ENCODE data around the gene SCGB1D1.

The SCGB1D1 gene

DNA sequence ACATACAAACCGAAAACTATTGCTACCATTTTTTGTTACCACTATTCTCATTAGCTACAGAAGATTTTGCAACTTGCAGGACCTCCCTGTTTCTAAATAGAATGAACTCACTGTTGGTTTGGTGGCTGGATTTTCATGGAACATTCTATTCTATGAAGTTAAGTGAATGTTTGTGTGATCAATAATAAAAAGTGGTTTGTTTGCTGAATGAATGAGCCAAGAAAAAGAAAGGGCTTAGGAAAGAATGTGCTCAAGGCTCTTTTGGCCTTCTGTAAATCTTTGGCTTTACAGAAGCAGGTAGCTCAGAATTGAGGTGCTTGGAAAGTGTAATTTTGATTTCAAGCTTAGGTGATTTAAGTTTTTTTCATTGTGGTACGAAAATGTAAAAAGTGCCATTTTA, 46.2 kb downstream of the SCGB1D1 start:
- DNase-seq = no peak

DNA sequence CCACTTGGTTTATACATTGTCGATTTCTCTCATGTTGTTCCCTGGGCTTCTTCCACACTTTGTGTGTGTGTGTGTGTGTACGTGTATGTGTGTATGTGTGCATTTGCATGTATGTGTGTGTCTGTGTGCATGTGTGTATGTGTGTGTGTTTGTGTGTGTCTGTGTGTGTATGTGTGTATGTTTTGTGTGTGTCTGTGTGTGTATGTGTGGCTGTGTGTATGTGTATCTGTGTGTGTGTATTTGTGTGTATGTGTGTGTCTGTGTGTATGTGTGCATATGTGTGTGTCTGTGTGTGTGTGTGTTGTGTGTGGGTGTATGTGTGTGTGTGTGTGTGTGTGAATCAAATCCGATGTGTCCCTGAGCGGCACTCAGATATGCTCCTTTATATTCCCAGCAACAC, 47.5 kb downstream of the SCGB1D1 start:
- no peak for DNase-seq

DNA sequence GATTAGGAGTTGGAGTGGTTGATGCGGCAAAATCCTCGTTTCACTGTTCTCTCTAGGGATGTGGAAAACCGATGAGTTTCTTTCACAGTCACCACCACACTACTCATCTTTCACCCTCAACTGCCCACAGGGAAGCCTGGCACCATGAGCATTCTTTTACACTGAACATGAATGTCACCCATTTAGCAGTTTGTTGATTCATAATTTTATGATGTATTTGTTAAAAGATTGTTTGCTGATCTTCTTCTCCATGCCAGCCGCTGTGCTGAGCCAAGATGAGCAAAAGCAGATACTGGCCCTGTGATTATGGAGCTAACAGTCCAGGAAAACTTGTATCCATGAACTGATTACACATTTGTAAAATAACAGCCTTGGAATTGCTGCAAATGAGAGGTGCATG, 48.1 kb downstream of the SCGB1D1 start:
- DNase-seq = no peak

DNA sequence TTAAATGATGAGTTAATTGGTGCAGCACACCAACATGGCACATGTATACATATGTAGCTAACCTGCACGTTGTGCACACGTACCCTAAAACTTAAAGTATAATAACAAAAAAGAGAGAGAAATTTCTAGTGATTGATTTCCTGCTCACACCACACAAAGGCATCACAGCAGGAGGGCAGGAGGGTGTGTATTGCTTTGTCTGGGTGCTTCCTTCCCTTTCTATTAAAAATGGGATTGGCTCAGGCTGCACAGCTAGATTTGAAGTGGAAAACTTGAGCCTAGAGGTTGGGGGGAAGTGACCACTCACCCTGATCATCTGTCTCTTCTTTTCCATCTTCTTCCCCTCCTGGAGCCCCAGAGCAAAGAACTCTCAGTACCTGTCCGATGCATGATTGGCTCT, 51.1 kb downstream of the SCGB1D1 start:
- no peak for DNase-seq

DNA sequence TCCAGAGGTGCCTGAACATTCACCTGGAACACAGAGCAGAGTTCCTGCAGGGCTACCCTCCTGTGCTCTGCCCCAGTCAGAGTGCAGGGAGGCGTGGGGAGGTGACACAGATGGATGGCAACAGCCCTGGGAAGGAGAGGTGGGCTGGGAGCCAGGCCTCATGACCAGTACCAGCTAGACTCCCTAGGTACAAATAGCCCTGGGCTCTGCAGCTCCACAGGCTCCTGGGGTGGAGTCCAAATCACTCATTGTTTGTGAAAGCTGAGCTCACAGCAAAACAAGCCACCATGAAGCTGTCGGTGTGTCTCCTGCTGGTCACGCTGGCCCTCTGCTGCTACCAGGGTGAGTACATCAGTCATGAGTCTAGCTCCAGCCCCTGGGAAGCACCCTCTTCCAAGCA, 52.0 kb downstream of the SCGB1D1 start, which contains the start of gene SCGB1D2:
TSS of gene SCGB1D2 (plus strand) at position 219 of the 400 bp plus-strand sequence. CDS start at position 288, 69 bp downstream.
- DNase-seq = peak in 10 of 14 donors; percentile 4 to 92 (median 22)
